ENCODE measurements around the gene EXOC3L1.

DNA sequence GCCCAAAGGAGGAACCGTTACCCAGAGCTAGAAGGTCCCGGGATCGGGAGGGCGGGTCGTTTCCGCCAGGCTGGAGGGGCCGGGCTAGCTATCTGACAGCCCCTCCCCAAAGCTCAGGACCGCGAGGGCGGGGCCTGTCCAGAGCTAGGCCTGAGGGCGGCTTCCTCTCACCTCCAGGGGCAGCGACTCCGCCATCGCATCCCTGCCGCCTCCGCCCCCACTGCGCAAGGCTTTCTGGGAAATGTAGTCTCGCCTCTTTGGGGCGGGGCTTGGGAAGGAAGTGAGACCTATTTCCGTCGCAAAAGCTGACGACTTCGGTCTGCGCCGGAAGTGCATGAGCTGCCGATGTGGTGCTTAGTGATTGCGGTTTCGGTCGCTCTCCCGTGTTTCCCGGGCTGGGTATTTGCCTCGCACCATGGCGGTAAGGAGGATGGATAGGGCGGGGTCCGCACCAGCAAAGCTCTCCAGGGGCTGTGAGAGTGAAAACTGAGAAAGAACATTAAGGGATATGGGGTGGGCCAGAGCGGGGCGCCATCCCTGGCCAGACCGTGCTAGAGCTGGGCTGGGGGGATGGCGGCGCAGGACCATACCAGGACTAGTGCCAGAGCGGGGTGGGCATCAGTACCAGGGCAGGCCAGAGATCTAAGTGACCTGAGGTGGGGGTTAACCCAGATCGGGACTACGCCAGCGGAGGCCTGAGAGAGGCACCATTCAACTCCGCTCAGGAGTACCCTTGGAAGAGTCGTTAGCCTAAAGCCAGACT, 37.0 kb upstream of the EXOC3L1 start, which contains the start of gene TMEM208:
- TF ChIP-seq, protein P1, sequence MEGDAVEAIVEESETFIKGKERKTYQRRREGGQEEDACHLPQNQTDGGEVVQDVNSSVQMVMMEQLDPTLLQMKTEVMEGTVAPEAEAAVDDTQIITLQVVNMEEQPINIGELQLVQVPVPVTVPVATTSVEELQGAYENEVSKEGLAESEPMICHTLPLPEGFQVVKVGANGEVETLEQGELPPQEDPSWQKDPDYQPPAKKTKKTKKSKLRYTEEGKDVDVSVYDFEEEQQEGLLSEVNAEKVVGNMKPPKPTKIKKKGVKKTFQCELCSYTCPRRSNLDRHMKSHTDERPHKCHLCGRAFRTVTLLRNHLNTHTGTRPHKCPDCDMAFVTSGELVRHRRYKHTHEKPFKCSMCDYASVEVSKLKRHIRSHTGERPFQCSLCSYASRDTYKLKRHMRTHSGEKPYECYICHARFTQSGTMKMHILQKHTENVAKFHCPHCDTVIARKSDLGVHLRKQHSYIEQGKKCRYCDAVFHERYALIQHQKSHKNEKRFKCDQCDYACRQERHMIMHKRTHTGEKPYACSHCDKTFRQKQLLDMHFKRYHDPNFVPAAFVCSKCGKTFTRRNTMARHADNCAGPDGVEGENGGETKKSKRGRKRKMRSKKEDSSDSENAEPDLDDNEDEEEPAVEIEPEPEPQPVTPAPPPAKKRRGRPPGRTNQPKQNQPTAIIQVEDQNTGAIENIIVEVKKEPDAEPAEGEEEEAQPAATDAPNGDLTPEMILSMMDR (IDR thresholded peaks at IDR 0.05; ENCODE audit: insufficient read depth, low read depth, low read length) = peak; percentile 6
- TF ChIP-seq EZH2 (IDR thresholded peaks at IDR 0.05; ENCODE audit: insufficient read depth, low read length) = no peak

All from astrocyte (in vitro differentiated cells and primary cell).